A673 (cell line): ENCODE data around the gene NKD2.

Source experiments
- EZH2 ChIP-seq: fragments of 200-600 bp; sonication (generic); IDR thresholded peaks from 2 replicates; pipeline ENCODE4 v1.6.1; 2017; ENCODE audit warnings: borderline replicate concordance, low read depth, mild to moderate bottlenecking, mixed read lengths, antibody characterized with exemption, low read length; ENCODE audit not compliant: poor library complexity, severe bottlenecking
- TF ChIP-seq, protein P1 (sequence below): fragments of 300-800, 200-600 bp; sonication (generic); conservative IDR thresholded peaks from 2 replicates; pipeline ENCODE4 v1.5.1; 2017; ENCODE audit warnings: low read depth, mild to moderate bottlenecking, antibody characterized with exemption, low read length, moderate library complexity, mixed read lengths

DNA sequence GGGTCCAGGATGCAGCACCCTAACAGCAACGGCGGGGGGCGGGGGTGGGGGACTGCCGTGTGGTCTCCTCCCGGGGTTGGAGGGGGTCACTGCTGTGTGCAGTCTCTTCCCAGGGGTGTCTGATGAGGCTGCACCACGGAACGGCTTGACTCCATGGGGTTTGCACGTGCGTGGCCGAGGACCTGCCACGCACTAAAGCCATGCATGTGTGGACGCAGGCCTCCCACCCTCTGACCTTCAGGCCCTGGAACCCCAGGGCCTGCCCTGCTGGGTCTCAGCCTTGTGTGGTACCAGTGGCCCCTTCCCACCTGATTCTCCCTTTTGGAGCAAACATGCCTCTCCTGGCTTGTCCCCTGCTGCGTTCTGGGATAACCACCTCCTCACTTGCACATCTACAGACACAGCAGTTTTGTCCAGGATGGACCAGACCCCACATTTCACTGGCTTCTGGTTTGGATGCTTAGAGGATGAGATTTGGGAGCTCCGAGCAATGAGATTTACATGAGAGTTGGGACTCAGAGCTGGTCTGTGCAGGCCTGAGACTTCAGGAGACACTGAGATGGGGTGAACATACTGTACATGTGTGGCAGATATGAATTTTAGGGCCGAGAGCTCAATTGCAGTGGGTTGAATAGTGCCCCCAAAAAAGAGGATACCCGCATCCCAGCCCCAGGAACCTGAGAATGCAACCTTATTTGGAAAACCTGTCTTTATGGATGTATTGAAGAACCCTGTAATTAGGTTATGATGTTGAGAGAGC is 57.5 kb downstream of the NKD2 start:
- TF ChIP-seq, protein P1, sequence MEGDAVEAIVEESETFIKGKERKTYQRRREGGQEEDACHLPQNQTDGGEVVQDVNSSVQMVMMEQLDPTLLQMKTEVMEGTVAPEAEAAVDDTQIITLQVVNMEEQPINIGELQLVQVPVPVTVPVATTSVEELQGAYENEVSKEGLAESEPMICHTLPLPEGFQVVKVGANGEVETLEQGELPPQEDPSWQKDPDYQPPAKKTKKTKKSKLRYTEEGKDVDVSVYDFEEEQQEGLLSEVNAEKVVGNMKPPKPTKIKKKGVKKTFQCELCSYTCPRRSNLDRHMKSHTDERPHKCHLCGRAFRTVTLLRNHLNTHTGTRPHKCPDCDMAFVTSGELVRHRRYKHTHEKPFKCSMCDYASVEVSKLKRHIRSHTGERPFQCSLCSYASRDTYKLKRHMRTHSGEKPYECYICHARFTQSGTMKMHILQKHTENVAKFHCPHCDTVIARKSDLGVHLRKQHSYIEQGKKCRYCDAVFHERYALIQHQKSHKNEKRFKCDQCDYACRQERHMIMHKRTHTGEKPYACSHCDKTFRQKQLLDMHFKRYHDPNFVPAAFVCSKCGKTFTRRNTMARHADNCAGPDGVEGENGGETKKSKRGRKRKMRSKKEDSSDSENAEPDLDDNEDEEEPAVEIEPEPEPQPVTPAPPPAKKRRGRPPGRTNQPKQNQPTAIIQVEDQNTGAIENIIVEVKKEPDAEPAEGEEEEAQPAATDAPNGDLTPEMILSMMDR, result no peak
- no peak for TF ChIP-seq EZH2
